Stomach (tissue), 9 donors: ENCODE measurements around the gene RCOR1. TPM values are rescaled to one million over a fixed set of nuclear protein-coding genes. Genes with fewer than 3 reads are reported as not detected.

Experiments
- DNase-seq, 2 donors: peaks; one replicate each; pipeline versions ENCODE4 v3.0.0 to v3.0.0-alpha.2; 2013 to 2019
- H3K27ac ChIP-seq, 5 donors: fragments of 200-600 bp in 4 of 5; sonication (generic) in 4 of 5; one replicate each; pipeline ENCODE4 v1.5.1; 2013 to 2019; ENCODE audit warnings: mild to moderate bottlenecking in 1 of 5, moderate library complexity in 1 of 5
- H3K27me3 ChIP-seq, 3 donors: fragments of 200-600 bp; sonication (generic); one replicate each; pipeline ENCODE4 v1.5.1; 2017 to 2019; ENCODE audit warnings: mixed run types in 1 of 3
- H3K36me3 ChIP-seq, 4 donors: fragments of 200-600 bp; sonication (generic); 1 replicate in 3 of 4; 2 replicates in 1 of 4; pipeline ENCODE4 v1.5.1; 2016 to 2019
- H3K4me1 ChIP-seq, 4 donors: fragments of 200-600 bp; sonication (generic); one replicate each; pipeline ENCODE4 v1.5.1; 2016 to 2019
- H3K4me3 ChIP-seq, 4 donors: fragments of 200-600 bp; sonication (generic) in 3 of 4; one replicate each; pipeline ENCODE4 v1.5.1; 2016 to 2019; ENCODE audit warnings: mild to moderate bottlenecking in 1 of 4
- H3K9me3 ChIP-seq, 4 donors: fragments of 200-600 bp; sonication (generic); one replicate each; pipeline ENCODE4 v1.5.1; 2016 to 2019
- EP300 ChIP-seq: sonication (generic); formaldehyde crosslinking; IDR thresholded peaks from one replicate; pipeline ENCODE4 v1.6.1; 2017; ENCODE audit warnings: antibody characterized with exemption
- POLR2A ChIP-seq, 4 donors: fragments of 450-650 bp; IDR thresholded peaks; one replicate each; pipeline ENCODE4 v1.6.1; 2016; ENCODE audit warnings: antibody characterized with exemption in 4 of 4, control low read depth in 2 of 4, mild to moderate bottlenecking in 1 of 4, moderate library complexity in 1 of 4
- POLR2AphosphoS5 ChIP-seq, 3 donors: sonication (generic); formaldehyde crosslinking; IDR thresholded peaks; one replicate each; pipeline ENCODE4 v1.6.1; 2016; ENCODE audit warnings: antibody characterized with exemption in 3 of 3
- WGBS, 5 donors: extraction: QIAGEN DNeasy Blood & Tissue Kit in 3 of 5; methylation state at CpG; one replicate each; pipeline versions ENCODE4 v1.1.5 to v1.1.7; 2013 to 2018; 5-methylcytosine and 5-hydroxymethylcytosine counted together
- intact Hi-C: fragments of 100-400 bp; cut with DNase I; formaldehyde crosslinking; loops from one replicate; pipeline ENCODE4 v1.15.1; 2023; ENCODE audit warnings: low total_unique reads
- polyA plus RNA-seq, 3 donors: library from polyadenylated mRNA; stranded (reverse); fragments of 200-250 nt; gene quantifications; one replicate each; pipeline ENCODE4 v1.2.3, GENCODE V29; 2013
- total RNA-seq, 5 donors: library from RNA; depleted of rRNA; stranded (reverse); fragments of >200 nt; gene quantifications; one replicate each; pipeline versions ENCODE4 v1.1.0 to v1.2.3, GENCODE V29; 2014 to 2016
- TF ChIP-seq, protein P1 (sequence below), 7 experiments: fragments of 450-650 bp in 4 of 7; fragments of 200-600 bp in 3 of 7; sonication (generic) in 3 of 7; IDR thresholded peaks; one replicate each; pipeline ENCODE4 v1.5.1; 2016 to 2019; ENCODE audit warnings: antibody characterized with exemption in 7 of 7, control low read depth in 2 of 7, mild to moderate bottlenecking in 1 of 7
- donor health status: healthy with polysubstance abuse.
- donor health status: Bipolar disorder and iron deficiency.
- donor health status: healthy.

RCOR1 gene
- total and polyA plus RNA-seq, 8 donors = 4.9 to 60.7 (median 8.3) TPM

DNA sequence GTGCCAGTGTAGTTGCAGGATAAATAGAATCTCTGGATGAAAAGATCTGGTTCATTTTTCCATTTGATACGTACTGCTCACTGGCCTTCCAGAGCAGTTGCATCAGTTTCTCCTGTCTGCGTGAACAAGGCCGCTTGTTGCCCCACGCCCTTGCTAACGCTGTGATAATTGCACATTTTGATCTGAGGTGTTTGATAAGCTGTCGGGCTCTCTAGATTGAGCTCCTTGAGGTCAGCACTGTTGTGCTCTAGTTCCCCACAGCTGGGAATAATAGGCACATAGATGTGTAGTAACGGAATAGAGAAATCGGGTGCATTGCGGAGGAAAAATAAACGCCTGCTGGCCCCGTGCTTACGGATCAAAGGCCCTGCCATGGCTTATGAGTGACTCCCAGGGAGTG, 142.0 kb downstream of the RCOR1 start:
- no peaks in the 10 kb centered on the region for H3K9me3 ChIP-seq
- WGBS, 5 donors = 89 to 93% (median 90%) methylated on average over 12 of the region's 12 CpGs
- H3K4me1 ChIP-seq = no peaks in the 10 kb centered on the region
- intact Hi-C loops = no loop called here
- H3K27me3 ChIP-seq = no peaks in the 10 kb centered on the region
- no peak for DNase-seq
- TF ChIP-seq POLR2A (IDR thresholded peaks at IDR 0.05) (no peak), POLR2AphosphoS5 (IDR thresholded peaks at IDR 0.05) (no peak), EP300 (no peak)
- TF ChIP-seq, protein P1, sequence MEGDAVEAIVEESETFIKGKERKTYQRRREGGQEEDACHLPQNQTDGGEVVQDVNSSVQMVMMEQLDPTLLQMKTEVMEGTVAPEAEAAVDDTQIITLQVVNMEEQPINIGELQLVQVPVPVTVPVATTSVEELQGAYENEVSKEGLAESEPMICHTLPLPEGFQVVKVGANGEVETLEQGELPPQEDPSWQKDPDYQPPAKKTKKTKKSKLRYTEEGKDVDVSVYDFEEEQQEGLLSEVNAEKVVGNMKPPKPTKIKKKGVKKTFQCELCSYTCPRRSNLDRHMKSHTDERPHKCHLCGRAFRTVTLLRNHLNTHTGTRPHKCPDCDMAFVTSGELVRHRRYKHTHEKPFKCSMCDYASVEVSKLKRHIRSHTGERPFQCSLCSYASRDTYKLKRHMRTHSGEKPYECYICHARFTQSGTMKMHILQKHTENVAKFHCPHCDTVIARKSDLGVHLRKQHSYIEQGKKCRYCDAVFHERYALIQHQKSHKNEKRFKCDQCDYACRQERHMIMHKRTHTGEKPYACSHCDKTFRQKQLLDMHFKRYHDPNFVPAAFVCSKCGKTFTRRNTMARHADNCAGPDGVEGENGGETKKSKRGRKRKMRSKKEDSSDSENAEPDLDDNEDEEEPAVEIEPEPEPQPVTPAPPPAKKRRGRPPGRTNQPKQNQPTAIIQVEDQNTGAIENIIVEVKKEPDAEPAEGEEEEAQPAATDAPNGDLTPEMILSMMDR (IDR thresholded peaks at IDR 0.05) = no peak
- no peak overlapping the region for H3K4me3 ChIP-seq
- H3K36me3 ChIP-seq = peaks cover 0 to 72% (median 63%) of the 10 kb centered on the region in 4 donors
- H3K27ac ChIP-seq = no peak overlapping the region

DNA sequence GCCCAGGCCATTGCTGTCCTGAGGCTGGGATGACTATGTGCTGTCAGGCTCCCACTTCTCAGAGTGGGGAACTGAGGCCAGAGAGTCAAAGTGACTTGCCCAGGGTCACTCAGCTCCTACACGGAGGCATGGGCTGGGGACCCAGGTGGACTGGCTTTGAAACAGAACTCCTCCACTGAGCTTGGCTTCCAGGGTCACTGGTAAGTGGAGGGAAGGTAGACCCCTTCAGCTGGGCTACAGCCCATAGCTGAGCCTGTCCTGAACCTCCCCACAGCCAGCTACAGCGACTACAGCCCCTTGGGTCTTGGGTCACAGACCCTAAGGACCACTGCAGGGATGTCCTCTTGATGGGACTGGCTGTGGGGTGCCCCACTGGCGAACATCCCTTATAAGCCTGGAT, 144.5 kb downstream of the RCOR1 start:
- Histone ChIP-seq H3K9me3 (peaks cover 4 to 16% (median 9%) of the 10 kb centered on the region in 4 donors), H3K4me1 (no peaks in the 10 kb centered on the region), H3K27me3 (no peaks in the 10 kb centered on the region), H3K4me3 (no peak overlapping the region), H3K36me3 (peaks cover 0 to 56% (median 41%) of the 10 kb centered on the region in 4 donors), H3K27ac (no peak overlapping the region)
- intact Hi-C loops = no loop called here
- WGBS, 5 donors = 89 to 96% (median 93%) methylated on average over 3 of the region's 3 CpGs
- no peak for DNase-seq
- no peak for TF ChIP-seq POLR2A (IDR thresholded peaks at IDR 0.05)
- no peak for TF ChIP-seq EP300
- TF ChIP-seq POLR2AphosphoS5 (IDR thresholded peaks at IDR 0.05) = no peak
- TF ChIP-seq, protein P1 (IDR thresholded peaks at IDR 0.05) = no peak

DNA sequence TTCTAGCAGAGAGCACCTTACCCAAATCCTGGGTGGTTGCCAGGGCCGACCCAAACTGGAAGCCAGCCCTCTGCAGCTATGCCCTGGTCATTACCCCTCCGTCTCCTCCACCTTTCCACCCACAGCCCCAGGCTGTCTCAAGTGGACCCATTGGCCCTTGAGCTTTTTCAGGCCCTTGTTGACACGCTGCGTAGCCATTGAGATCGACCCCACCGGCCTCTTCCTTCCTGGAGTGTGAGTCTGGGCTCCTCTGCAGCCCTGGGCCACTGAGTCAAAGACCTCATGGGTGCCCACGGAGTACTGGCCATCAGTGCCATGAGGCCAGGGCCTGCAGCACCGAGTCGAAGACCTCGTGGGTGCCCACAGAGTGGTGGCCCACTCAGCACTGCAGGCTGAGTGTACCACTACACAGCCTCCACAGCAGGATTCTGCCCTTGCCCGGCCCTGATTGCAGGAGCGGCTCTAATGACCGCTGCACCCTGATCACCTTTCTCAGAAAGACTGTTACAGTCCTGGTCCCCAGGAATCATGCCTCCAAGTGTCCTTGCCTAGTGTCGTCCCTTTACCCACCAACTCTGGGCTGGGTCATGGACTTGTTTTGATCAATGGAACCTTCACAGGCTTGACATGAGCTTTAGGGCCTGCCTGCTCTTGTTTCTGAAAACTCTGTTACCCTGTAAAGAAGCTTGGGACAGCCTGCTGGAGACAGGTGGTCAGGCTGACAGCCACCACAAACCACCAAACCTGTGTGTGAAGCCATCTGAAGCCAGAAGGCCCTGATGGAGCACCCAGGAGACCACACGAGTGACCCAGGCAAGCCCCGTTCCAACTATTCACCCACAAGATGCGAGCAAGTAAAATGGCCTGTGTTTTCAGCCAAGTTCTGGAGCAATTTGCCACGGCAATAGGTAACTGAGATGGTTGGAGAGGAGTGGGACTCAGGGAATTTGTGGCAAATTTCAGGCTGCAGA, 145.2 kb downstream of the RCOR1 start:
- H3K4me3 ChIP-seq = no peak overlapping the region
- H3K36me3 ChIP-seq = peaks cover 0 to 56% (median 37%) of the 10 kb centered on the region in 4 donors
- peaks cover 4 to 24% (median 15%) of the 10 kb centered on the region in 4 donors for H3K9me3 ChIP-seq
- TF ChIP-seq POLR2AphosphoS5 (IDR thresholded peaks at IDR 0.05) (no peak), EP300 (no peak)
- H3K4me1 ChIP-seq = no peaks in the 10 kb centered on the region
- no peak for DNase-seq
- WGBS, 5 donors = 93 to 95% (median 95%) methylated on average over 15 to 18 of the region's 18 CpGs
- no peak overlapping the region for H3K27ac ChIP-seq
- H3K27me3 ChIP-seq = no peaks in the 10 kb centered on the region
- intact Hi-C loops = no loop called here

- H3K9me3 ChIP-seq = peaks cover 4 to 28% (median 16%) of the 10 kb centered on the region in 4 donors
- TF ChIP-seq POLR2A (IDR thresholded peaks at IDR 0.05) = no peak
- no peak for TF ChIP-seq EP300
- TF ChIP-seq, protein P1 (IDR thresholded peaks at IDR 0.05) = no peak
- no peak for TF ChIP-seq POLR2AphosphoS5 (IDR thresholded peaks at IDR 0.05)
- DNase-seq = no peak
- intact Hi-C loops = no loop called here
- 84 to 91% (median 88%) methylated on average over 8 to 11 of the region's 11 CpGs for WGBS, 5 donors
- no peaks in the 10 kb centered on the region for H3K27me3 ChIP-seq
- H3K4me1 ChIP-seq = no peaks in the 10 kb centered on the region
- H3K27ac ChIP-seq = no peak overlapping the region
- H3K36me3 ChIP-seq = peaks cover 0 to 49% (median 28%) of the 10 kb centered on the region in 4 donors
- H3K4me3 ChIP-seq = no peak overlapping the region
Measured at GRCh38 chr14:102738373-102739189, 146.1 kb downstream of the RCOR1 start.
